HepG2 (cell line): ENCODE data around the gene THSD4. TPM values are rescaled to one million over a fixed set of nuclear protein-coding genes. Genes with fewer than 3 reads are reported as not detected.

Experiments used
- ATAC-seq: fragments of 200-7000 bp; cut with Tn5 transposase; 3 replicates; pipeline ENCODE4 v1.9.1; 2020; ENCODE audit warnings: mild to moderate bottlenecking, moderate library complexity
- BruUV-seq: library from RNA; stranded (reverse); fragments of 400-500 nt; replicated peaks from 2 replicates; lab custom pipeline; 2021; lab: Mats Ljungman, UMichigan
- CTCF ChIA-PET: fragments of 300-600 bp; formaldehyde crosslinking; extraction: SDS; loops from one replicate; lab custom pipeline; 2021; ENCODE audit warnings: low total read pairs, inconsistent platforms, low intra/inter-chr PET ratio; lab: Yijun Ruan, JAX
- POLR2A ChIA-PET: fragments of 350-600 bp; sonication (Branson Sonifier 250); formaldehyde crosslinking; loops from one replicate; lab custom pipeline; 2020; ENCODE audit warnings: antibody characterized with exemption, inconsistent platforms; lab: Yijun Ruan, JAX
- DNase-seq: peaks from one replicate; pipeline ENCODE4 v3.0.0-alpha.2; 2015; ENCODE audit warnings: low spot score
- FAIRE-seq: peaks from 3 replicates; lab custom pipeline; 2011; peaks lifted over from hg19 to GRCh38; lab: Jason Lieb, UNC
- H2AFZ ChIP-seq: one replicate; pipeline ENCODE4 v1.6.1; 2011; ENCODE audit warnings: low read length, inconsistent platforms
- H3K27ac ChIP-seq: fragments of 300-600 bp; 3 replicates; pipeline ENCODE4 v1.8.0; 2011; ENCODE audit warnings: mixed run types, mild to moderate bottlenecking, mixed read lengths, low read length, inconsistent platforms; ENCODE audit not compliant: insufficient read depth; ENCODE audit errors: extremely low read length
- H3K27me3 ChIP-seq, 2 experiments: fragments of 200-600 bp in 1 of 2; 2 replicates in 1 of 2; 3 replicates in 1 of 2; pipeline versions ENCODE4 v1.6.0 to v1.8.0; 2011; ENCODE audit warnings: low read length in 2 of 2, mild to moderate bottlenecking in 2 of 2, moderate library complexity in 2 of 2, inconsistent platforms in 1 of 2; ENCODE audit not compliant: insufficient read depth in 2 of 2, control insufficient read depth in 1 of 2
- H3K36me3 ChIP-seq, 2 experiments: fragments of 200-600 bp in 1 of 2; replicated peaks in 1 of 2; 2 replicates in 1 of 2; 3 replicates in 1 of 2; pipeline versions ENCODE4 v1.5.1 to v1.8.0; 2011; ENCODE audit warnings: low read length in 2 of 2, inconsistent platforms in 1 of 2; ENCODE audit not compliant: insufficient read depth in 2 of 2, control insufficient read depth in 1 of 2
- H3K4me1 ChIP-seq: 2 replicates; pipeline ENCODE4 v1.5.1; 2012; ENCODE audit warnings: low read length, inconsistent platforms; ENCODE audit not compliant: insufficient read depth
- H3K4me2 ChIP-seq: 2 replicates; pipeline ENCODE4 v1.6.0; 2011; ENCODE audit warnings: low read depth, low read length, inconsistent platforms
- H3K4me3 ChIP-seq, 3 experiments: fragments of 200-600 bp in 1 of 3; sonication (generic), shearing (Covaris generic) in 1 of 3; replicated peaks in 1 of 3; 2 replicates each; pipeline ENCODE4 v1.5.1; 2011 to 2016; ENCODE audit warnings: low read length in 3 of 3, inconsistent platforms in 2 of 3, low read depth in 2 of 3, mild to moderate bottlenecking in 2 of 3, control low read depth in 1 of 3, mixed read lengths in 1 of 3; ENCODE audit not compliant: insufficient read depth in 1 of 3
- H3K79me2 ChIP-seq: one replicate; pipeline ENCODE4 v1.6.1; 2011; ENCODE audit warnings: low read length, inconsistent platforms; ENCODE audit not compliant: insufficient read depth
- H3K9ac ChIP-seq: 2 replicates; pipeline ENCODE4 v1.6.0; 2011; ENCODE audit warnings: mild to moderate bottlenecking, low read depth, low read length, inconsistent platforms; ENCODE audit not compliant: insufficient read depth
- H3K9me3 ChIP-seq: 2 replicates; pipeline ENCODE4 v1.5.1; 2012; ENCODE audit warnings: mild to moderate bottlenecking, low read length
- H4K20me1 ChIP-seq: 2 replicates; pipeline ENCODE4 v1.6.0; 2011; ENCODE audit warnings: inconsistent platforms, mild to moderate bottlenecking, low read length, moderate library complexity; ENCODE audit not compliant: insufficient read depth
- ATF7 ChIP-seq, 2 experiments: fragments of 450-650 bp in 1 of 2; sonication (generic) in 1 of 2; formaldehyde crosslinking in 1 of 2; IDR thresholded peaks; 2 replicates each; pipeline versions ENCODE4 v1.4.0 to v1.6.1; 2016 to 2020; ENCODE audit warnings: antibody characterized with exemption in 1 of 2, mild to moderate bottlenecking in 1 of 2, missing genetic modification reagents in 1 of 2
- HHEX ChIP-seq: IDR thresholded peaks from 2 replicates; pipeline ENCODE4 v1.6.1; 2016; ENCODE audit warnings: control low read depth
- IRF2 ChIP-seq: IDR thresholded peaks from 2 replicates; pipeline ENCODE4 v1.6.1; 2018; ENCODE audit warnings: missing genetic modification reagents, missing compliant biosample characterization
- MBNL3 ChIP-seq: fragments of 250-450 bp; sonication (Bioruptor Pico); conservative IDR thresholded peaks from 2 replicates; pipeline ENCODE4 v1.8.0; 2022; ENCODE audit warnings: mild to moderate bottlenecking, inconsistent platforms
- MTF1 ChIP-seq: sonication (generic); formaldehyde crosslinking; IDR thresholded peaks from 2 replicates; pipeline ENCODE4 v1.5.0; 2020; ENCODE audit warnings: missing genetic modification reagents
- PITX1 ChIP-seq: sonication (generic); formaldehyde crosslinking; IDR thresholded peaks from 2 replicates; pipeline ENCODE4 v1.5.1; 2020; ENCODE audit warnings: mild to moderate bottlenecking, missing genetic modification reagents
- RARA ChIP-seq: IDR thresholded peaks from 2 replicates; pipeline ENCODE4 v1.6.1; 2016; ENCODE audit warnings: missing genetic modification reagents, missing compliant biosample characterization
- RBM39 ChIP-seq: fragments of 200-400 bp; formaldehyde crosslinking; IDR thresholded peaks from one replicate; pipeline ENCODE4 v1.6.1; 2018; ENCODE audit warnings: antibody characterized with exemption, mild to moderate bottlenecking, low read depth, low read length; ENCODE audit not compliant: poor library complexity, severe bottlenecking
- SMARCC2 ChIP-seq: fragments of 450-650 bp; IDR thresholded peaks from 2 replicates; pipeline ENCODE4 v1.6.1; 2017; ENCODE audit warnings: antibody characterized with exemption, mild to moderate bottlenecking
- TERF1 ChIP-seq: sonication (generic); formaldehyde crosslinking; IDR thresholded peaks from 2 replicates; pipeline ENCODE4 v1.8.0; 2022; ENCODE audit warnings: mild to moderate bottlenecking, missing genetic modification reagents, moderate library complexity
- ZC3H4 ChIP-seq: sonication (generic); formaldehyde crosslinking; IDR thresholded peaks from 2 replicates; pipeline ENCODE4 v1.4.0; 2020; ENCODE audit warnings: missing genetic modification reagents, borderline replicate concordance
- ZMYM3 ChIP-seq: sonication (generic); formaldehyde crosslinking; IDR thresholded peaks from 2 replicates; pipeline ENCODE4 v1.5.1; 2020; ENCODE audit warnings: mild to moderate bottlenecking, missing genetic modification reagents
- ZNF282 ChIP-seq: fragments of 450-650 bp; IDR thresholded peaks from 2 replicates; pipeline ENCODE4 v1.6.1; 2018; ENCODE audit not compliant: partially characterized antibody
- ZNF329 ChIP-seq: sonication (generic); formaldehyde crosslinking; IDR thresholded peaks from 2 replicates; pipeline ENCODE4 v1.9.0; 2021; ENCODE audit warnings: low read depth, mild to moderate bottlenecking, missing genetic modification reagents
- ZNF331 ChIP-seq: sonication (generic); formaldehyde crosslinking; IDR thresholded peaks from 2 replicates; pipeline ENCODE4 v1.4.0; 2020; ENCODE audit warnings: missing genetic modification reagents
- ZNF33A ChIP-seq: sonication (generic); formaldehyde crosslinking; IDR thresholded peaks from 2 replicates; pipeline ENCODE4 v1.5.1; 2020; ENCODE audit warnings: missing genetic modification reagents, mild to moderate bottlenecking, moderate library complexity, borderline replicate concordance
- ZNF547 ChIP-seq: sonication (generic); formaldehyde crosslinking; IDR thresholded peaks from 2 replicates; pipeline ENCODE4 v1.5.1; 2020; ENCODE audit warnings: mild to moderate bottlenecking, missing genetic modification reagents
- ZNF550 ChIP-seq: sonication (generic); formaldehyde crosslinking; IDR thresholded peaks from 2 replicates; pipeline ENCODE4 v1.4.0; 2020; ENCODE audit warnings: mild to moderate bottlenecking, missing genetic modification reagents, borderline replicate concordance
- WGBS: methylation state at CpG from one replicate; pipeline ENCODE4 v1.1.6; 2017; ENCODE audit warnings: low lambda C conversion rate; 5-methylcytosine and 5-hydroxymethylcytosine counted together
- in situ Hi-C: cut with HindIII; loops from 2 replicates; pipeline ENCODE4 v1.10.0; 2017; ENCODE audit warnings: low pct_unique_long_range_greater_than_20kb; ENCODE audit not compliant: extremely low pct_ligation_motif_present
- intact Hi-C: fragments of 100-400 bp; cut with micrococcal nuclease; formaldehyde crosslinking; loops from one replicate; pipeline ENCODE4 v1.10.0; 2022; ENCODE audit not compliant: unreplicated experiment
- polyA plus RNA-seq, 8 experiments: library from polyadenylated mRNA; depleted of rRNA in 3 of 8; stranded (reverse) in 7 of 8; unstranded in 1 of 8; fragments of >200 nt; fragmentation: Illumina TruSeq in 4 of 8; extraction: Trizol in 4 of 8; gene quantifications; 2 replicates each; pipeline versions ENCODE4 v1.2.1 to v1.2.3, GENCODE V29; 2011 to 2016; ENCODE audit warnings: low read depth in 4 of 8, missing spikeins in 1 of 8, mixed read lengths in 1 of 8; ENCODE audit not compliant: insufficient read depth in 1 of 8
- total RNA-seq, 5 experiments: library from RNA; depleted of rRNA; stranded (reverse); fragments of >200 nt; fragmentation: Illumina TruSeq; extraction: Trizol; gene quantifications; 2 replicates each; pipeline ENCODE4 v1.2.3, GENCODE V29; 2016; ENCODE audit warnings: low read depth in 1 of 5
- TF ChIP-seq, protein P1 (sequence below): sonication (generic); formaldehyde crosslinking; conservative IDR thresholded peaks from 2 replicates; pipeline ENCODE4 v1.4.0; 2020; ENCODE audit warnings: missing genetic modification reagents
- TF ChIP-seq, protein P2 (sequence below): IDR thresholded peaks from 2 replicates; pipeline ENCODE4 v1.6.1; 2016; ENCODE audit warnings: mild to moderate bottlenecking, missing biosample characterization, missing genetic modification reagents
- TF ChIP-seq, protein P3 (sequence below): sonication (generic); formaldehyde crosslinking; IDR thresholded peaks from 2 replicates; pipeline ENCODE4 v1.5.0; 2020; ENCODE audit warnings: missing genetic modification reagents

Gene THSD4
- total and polyA plus RNA-seq, 2 of the 13 experiments (the other 11 are each of a cell fraction or from before 2014, with no cell fraction given) = 0.07 to 0.21 TPM

- TF ChIP-seq SMARCC2 (no peak), TERF1 (CRISPR knock-in tag) (no peak), MBNL3 (no peak)
- TF ChIP-seq, protein P1, sequence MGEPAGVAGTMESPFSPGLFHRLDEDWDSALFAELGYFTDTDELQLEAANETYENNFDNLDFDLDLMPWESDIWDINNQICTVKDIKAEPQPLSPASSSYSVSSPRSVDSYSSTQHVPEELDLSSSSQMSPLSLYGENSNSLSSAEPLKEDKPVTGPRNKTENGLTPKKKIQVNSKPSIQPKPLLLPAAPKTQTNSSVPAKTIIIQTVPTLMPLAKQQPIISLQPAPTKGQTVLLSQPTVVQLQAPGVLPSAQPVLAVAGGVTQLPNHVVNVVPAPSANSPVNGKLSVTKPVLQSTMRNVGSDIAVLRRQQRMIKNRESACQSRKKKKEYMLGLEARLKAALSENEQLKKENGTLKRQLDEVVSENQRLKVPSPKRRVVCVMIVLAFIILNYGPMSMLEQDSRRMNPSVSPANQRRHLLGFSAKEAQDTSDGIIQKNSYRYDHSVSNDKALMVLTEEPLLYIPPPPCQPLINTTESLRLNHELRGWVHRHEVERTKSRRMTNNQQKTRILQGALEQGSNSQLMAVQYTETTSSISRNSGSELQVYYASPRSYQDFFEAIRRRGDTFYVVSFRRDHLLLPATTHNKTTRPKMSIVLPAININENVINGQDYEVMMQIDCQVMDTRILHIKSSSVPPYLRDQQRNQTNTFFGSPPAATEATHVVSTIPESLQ (CRISPR knock-in tag) = no peak
Observed at GRCh38 chr15:71413419-71413818, 298.1 kb downstream of the THSD4 start (continued).

GRCh38 chr15:71414853-71415252 lies 299.6 kb downstream of the THSD4 start:
- no peak for FAIRE-seq
- no peak overlapping the region for H3K9ac ChIP-seq
- ChIA-PET CTCF (no interaction called here), POLR2A (no interaction called here)
- in situ Hi-C loops (no loop called here), intact Hi-C loops (no loop called here)
- DNase-seq = no peak
- H3K27me3 ChIP-seq = no peaks in the 10 kb centered on the region; a peak in 1 of 5 replicates
- no TSS peak for BruUV-seq
- no peaks in the 10 kb centered on the region for H3K36me3 ChIP-seq
- 50% methylated on average over 2 of the region's 2 CpGs for WGBS
- no peaks in the 10 kb centered on the region for H3K79me2 ChIP-seq
- ATAC-seq = no peak
- no peak overlapping the region for H3K4me3 ChIP-seq
- no peak overlapping the region for H3K27ac ChIP-seq
- no peaks in the 10 kb centered on the region for H3K9me3 ChIP-seq
- H3K4me1 ChIP-seq = no peaks in the 10 kb centered on the region
- no peaks in the 10 kb centered on the region for H4K20me1 ChIP-seq
- no peak overlapping the region for H2AFZ ChIP-seq
- TF ChIP-seq ZNF33A (CRISPR knock-in tag) (no peak), PITX1 (CRISPR knock-in tag) (no peak), ZC3H4 (no peak), ZNF547 (CRISPR knock-in tag) (no peak), ZMYM3 (CRISPR knock-in tag) (no peak), ZNF550 (CRISPR knock-in tag) (no peak), ZNF329 (CRISPR knock-in tag) (no peak), ZNF282 (no peak), RARA (CRISPR knock-in tag) (no peak), ZNF331 (CRISPR knock-in tag) (no peak), MTF1 (CRISPR knock-in tag) (no peak), ATF7 (IDR thresholded peaks at IDR 0.05) (no peak), ATF7 (CRISPR knock-in tag; IDR thresholded peaks at IDR 0.05) (no peak), IRF2 (CRISPR knock-in tag) (no peak), HHEX (CRISPR knock-in tag) (no peak), RBM39 (no peak)
- TF ChIP-seq, protein P2, sequence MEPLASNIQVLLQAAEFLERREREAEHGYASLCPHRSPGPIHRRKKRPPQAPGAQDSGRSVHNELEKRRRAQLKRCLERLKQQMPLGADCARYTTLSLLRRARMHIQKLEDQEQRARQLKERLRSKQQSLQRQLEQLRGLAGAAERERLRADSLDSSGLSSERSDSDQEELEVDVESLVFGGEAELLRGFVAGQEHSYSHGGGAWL (CRISPR knock-in tag) = no peak
- TF ChIP-seq, protein P3, sequence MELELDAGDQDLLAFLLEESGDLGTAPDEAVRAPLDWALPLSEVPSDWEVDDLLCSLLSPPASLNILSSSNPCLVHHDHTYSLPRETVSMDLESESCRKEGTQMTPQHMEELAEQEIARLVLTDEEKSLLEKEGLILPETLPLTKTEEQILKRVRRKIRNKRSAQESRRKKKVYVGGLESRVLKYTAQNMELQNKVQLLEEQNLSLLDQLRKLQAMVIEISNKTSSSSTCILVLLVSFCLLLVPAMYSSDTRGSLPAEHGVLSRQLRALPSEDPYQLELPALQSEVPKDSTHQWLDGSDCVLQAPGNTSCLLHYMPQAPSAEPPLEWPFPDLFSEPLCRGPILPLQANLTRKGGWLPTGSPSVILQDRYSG (CRISPR knock-in tag) = no peak
- TF ChIP-seq, all 625 proteins: peak for 0
- H3K4me2 ChIP-seq = no peak overlapping the region
